HUDEP-2 (cell line): ENCODE data around the gene MNT.
A peak's percentile ranks its signal among the peaks of the same experiment; 100 is the strongest.

ENCODE experiments used
- DNase-seq, 76 experiments: peaks; one replicate each; lab custom pipeline; 2025; ENCODE audit not compliant: unreplicated experiment in 76 of 76; lab: John Stamatoyannopoulos, UW

Gene MNT

DNA sequence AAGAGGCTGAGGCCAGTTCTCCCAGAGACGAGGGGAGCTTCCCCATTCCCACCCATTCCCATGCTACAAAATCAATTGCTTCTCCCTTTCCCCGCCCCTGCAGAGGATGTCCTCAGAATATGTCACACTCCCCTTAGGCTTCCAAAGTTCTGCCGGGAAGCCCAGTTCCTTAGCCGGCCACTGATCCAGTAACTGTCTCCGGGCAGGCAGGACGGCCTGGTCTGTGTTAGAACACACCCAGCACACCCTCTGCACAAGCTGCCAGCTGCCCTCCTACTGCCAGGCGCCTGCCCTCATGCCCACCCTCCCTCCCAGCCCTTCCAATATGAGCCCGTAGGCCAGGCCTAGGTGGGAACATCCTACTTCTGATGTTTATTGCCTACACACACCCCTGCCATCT lies 32.5 kb downstream of the MNT start:
- no peak for DNase-seq

- no peak for DNase-seq
Measured at GRCh38 chr17:2366747-2367494, 33.9 kb downstream of the MNT start.

DNA sequence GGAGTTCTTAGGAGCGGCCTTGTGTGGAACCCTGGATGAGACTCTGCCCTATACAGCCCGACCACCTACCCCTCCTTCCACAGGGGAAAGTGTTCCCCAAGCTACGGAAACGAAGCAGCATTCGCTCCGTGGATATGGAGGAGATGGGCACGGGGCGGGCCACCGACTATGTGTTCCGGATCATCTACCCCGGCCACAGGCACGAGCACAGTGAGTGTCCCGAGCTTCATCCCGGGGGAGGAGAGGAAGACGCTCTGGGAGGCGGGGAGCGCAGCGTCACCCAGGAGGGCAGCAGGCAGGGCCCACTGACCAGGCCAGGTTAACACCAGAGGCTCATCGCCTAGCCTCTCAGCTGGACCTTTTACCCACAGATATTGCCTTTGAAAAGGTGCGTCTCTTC lies 35.7 kb downstream of the MNT start:
- no peak for DNase-seq

DNA sequence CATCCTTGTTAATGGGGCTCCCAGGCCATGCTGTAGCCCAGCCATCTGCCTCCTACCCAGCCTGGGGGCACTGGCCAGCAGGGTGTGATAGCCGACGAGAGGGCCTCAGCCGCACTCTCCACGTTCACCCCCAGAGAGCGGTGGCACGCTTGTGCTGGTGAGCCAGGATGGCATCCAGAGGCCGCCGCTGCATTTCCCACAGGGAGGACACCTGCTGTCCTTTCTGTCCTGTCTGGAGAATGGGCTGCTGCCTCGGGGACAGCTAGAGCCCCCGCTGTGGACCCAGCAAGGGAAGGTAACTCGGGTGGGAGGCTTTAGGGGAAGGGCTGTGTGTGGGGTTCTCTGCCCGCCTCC lies 36.1 kb downstream of the MNT start:
- no peak for DNase-seq

DNA sequence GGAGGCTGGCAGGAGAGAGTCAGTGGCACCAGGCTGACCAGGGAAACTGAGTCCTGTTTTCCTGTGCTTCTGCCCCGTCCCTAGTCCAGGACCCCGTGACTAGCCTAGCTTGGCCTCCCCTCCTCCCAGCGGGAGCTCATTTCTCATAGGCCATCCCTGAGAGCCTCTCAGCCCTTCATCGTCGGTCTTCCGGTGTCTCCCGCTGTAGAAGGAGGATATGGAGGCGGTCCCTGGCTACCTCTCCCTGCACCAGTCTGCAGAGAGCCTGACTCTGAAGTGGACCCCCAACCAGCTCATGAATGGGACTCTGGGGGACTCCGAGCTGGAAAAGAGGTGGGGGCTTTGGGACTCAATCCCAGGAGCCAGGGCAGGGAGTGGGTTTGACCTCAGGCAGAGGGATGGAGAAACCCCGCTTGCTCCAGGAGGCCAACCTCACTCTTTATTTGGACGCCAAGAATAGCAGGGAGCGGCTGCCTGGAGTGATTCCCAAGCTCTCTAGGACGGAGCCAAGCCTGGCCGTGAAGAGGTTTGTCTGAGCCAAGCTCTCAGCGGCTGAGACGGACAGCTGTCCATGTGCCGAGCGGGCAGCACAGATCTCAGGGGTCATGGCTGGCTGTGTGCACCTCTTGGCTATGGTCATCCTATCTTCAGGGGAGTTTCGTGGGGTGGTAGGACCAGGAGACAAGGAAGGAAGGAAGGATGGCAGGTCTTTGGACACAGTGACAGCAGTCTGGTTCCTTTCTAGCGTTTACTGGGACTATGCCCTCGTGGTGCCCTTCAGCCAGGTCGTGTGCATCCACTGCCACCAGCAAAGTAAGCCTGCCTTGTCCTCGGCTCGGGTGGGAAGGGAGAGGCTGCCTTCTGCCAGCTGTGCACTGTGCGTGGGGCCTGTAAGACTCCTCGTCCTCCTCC lies 36.8 kb downstream of the MNT start:
- no peak for DNase-seq

DNA sequence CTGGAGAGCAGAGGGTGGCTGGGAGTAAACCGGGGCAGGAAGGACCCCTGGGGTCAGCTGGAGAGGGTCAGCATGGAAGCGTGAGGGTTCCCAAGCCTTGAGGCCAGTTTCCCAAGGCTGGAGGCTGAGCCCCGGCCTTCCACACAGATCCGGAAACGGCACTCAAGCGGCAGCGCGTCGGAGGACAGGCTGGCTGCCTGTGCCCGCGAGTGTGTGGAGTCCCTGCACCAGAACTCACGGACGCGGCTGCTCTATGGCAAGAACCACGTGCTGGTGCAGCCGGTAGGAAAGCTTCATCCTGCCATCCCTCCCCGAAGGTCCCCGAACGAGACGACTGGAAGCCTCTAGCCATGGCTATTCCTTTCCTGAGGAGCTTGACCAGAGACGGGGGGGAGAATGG lies 37.5 kb downstream of the MNT start:
- DNase-seq, result no peak

- DNase-seq, result no peak
Measured at GRCh38 chr17:2362881-2363280, 38.0 kb downstream of the MNT start.

DNA sequence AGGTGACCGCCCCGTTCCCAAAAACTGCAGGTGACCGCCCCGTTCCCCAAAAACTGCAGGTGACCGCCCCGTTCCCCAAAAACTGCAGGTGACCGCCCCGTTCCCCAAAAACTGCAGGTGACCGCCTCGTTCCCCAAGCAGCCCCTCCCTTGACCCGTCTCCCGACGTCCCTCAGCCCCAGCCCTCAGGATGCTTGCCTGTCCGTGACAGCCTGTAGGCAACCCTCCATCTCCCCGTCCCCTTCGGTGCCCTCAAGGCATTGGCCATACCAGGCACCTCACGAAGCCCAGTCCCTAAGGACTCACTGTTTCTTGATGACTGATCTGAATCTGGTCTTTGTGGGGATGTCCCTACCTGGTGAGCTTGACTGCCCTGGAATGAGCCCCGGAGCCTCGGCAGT lies 38.4 kb downstream of the MNT start:
- DNase-seq, result no peak

DNA sequence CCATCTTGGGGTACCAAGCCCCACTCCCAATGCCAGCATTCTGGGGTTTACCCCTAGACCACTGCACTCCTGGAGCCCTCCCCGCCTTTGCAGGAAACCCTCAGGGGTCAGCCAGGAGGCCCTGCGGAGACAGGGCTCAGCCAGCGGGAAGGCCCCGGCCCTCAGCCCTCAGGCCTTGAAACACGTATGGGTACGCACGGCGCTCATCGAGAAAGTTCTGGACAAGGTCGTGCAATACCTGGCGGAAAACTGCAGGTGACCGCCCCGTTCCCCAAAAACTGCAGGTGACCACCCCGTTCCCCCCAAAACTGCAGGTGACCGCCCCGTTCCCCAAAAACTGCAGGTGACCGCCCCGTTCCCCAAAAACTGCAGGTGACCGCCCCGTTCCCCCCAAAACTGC lies 38.8 kb downstream of the MNT start:
- DNase-seq, result no peak

DNA sequence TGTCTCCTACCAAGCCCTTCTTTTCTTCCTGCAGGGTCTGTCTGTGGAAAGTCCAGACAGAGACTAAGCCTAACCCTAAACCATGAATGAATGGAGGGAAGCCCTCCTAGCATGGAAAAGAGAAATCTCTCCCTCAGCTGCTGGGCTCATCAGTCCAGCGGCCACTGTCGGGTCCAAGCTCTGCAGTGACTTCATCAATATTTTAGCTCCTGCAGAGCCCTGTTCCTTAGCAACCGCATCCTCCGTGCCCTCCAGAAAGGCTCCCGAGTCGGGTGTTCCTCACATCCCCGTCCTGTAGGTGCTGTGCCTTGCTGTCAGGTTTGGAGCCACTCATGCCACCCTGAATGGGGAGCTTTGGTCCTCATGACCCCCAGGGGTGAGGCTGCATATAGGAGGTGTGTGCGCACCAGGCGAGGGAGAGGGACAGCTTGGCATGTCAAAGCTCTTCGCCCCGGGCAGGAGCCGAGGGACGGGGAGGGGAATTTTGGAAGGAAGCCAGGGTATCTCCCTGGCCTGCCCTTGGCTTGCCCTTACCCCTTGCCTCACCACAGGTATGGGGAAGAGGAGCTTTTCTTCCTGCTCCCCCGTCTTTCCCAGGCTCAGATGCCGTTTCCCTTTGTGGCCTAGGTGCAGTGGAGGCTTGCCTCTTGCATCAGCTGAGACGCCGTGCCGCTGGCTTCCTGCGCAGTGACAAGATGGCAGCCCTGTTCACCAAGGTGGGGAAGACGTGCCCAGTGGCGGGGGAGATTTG lies 39.7 kb downstream of the MNT start:
- no peak for DNase-seq

- no peak for DNase-seq
Measured at GRCh38 chr17:2357931-2358434, 42.9 kb downstream of the MNT start.

DNA sequence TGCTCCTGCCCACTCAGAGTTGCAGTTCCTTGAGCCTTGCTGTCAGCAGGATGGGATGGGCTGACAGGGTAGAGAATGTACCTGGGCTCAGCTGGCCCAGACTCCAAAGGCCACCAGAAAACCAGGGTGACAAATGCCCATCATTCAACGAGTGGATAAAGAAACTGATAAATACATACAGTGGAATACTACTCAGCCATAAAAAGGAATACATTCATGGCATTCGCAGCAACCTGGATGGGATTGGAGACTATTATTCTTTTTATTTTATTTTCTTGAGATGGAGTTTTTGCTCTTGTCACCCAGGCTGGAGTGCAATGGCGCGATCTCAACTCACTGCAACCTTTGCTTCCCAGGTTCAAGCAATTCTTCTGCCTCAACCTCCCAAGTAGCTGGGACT lies 43.6 kb downstream of the MNT start:
- no peak for DNase-seq

GRCh38 chr17:2354311-2354710 lies 46.5 kb downstream of the MNT start:
- no peak for DNase-seq

GRCh38 chr17:2351269-2351668 lies 49.6 kb downstream of the MNT start:
- DNase-seq, result no peak

DNA sequence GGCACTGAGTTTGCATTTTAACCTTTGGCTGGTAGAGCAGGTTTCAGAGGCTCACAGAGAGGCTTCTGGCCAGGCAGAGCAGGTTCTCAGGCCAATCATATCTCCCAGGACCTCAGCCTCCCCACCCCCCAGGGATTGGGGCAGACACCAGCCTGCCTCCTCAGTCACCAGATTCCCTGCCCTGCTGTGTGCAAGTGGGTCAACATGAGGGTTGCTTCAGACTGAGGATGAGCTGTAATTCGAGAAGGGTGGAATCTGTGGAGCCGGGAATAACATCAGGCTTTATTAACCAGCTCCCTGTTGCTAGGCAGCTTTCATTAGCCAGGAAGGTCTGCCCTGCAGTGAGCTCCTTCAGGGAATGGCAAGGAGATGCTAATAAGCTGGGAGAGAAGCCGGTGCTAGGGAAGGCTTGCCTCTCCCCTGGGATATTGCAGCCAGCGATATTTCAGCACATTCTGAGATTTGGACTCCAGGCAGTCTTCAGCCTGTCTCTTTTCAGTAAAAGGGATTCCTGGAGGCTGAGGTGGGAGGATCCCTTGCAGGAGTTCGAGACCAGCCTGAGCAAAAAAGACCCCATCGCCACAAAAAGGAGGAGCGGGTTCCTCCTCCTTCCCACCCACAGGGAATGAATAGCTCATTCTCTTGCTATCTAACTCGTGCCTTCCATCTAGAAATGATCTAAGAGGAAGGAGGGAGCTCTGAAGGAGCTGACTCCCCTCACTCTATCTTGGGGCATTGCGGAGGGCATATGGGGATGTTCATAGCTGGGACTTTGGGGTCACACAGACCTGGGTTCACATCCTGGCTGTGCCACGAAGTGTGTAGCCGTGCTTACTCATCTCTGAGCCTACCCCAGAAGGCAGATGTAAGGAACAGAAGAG lies 52.8 kb downstream of the MNT start:
- DNase-seq, result no peak

DNA sequence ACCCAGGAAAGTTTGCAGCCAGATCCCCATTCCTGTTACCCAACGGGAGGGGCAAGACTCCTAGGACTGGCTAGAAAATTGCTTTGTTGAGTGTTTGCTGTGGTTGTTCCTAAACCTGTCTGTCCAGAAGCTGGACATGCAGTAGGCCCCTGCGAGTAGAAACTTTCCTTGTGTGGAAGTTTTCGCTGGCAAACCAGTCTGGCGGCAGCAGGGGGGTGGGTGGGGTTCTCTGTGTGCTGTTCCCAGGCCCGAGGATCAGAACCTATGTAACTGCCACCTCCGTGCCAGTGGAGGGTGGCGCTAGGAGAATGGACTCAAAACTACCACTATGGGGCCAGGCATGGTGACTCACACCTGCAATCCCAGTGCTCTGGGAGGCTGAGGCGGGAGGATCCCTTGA lies 54.4 kb downstream of the MNT start:
- no peak for DNase-seq

- DNase-seq, result no peak
Measured at GRCh38 chr17:2344528-2344927, 56.3 kb downstream of the MNT start.

DNA sequence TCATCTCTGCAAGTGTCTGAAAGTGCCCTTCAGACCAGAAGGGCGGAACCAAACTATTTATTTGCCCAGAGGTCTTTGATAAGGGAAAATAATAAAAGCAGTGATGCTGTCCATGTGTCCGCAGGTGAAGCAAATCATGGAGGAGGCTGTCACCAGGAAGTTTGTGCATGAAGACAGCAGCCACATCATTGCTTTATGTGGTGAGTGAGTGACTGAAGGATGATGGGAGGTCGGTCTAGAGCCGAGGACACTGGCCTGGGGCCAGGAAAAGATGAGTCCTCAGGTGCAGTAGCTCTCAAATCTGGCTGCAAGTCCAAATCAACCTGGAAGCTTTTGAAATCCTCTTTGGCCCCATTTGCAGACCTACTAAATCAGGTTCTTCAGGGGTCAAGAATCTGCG lies 57.4 kb downstream of the MNT start:
- DNase-seq, result peak in 2 of 76 experiments; percentile 9 to 12

GRCh38 chr17:2338315-2338657 lies 62.6 kb downstream of the MNT start:
- no peak for DNase-seq

GRCh38 chr17:2337544-2338314 lies 63.1 kb downstream of the MNT start:
- peak in 42 of 76 experiments; percentile 2 to 60 (median 30) for DNase-seq
